GM21576 (cell line): ENCODE measurements around the gene CDK19.

ENCODE experiments used
- ATAC-seq: cut with Tn5 transposase; IDR thresholded peaks from one replicate; pipeline ENCODE4 v1.9.1; 2021; ENCODE audit warnings: mild to moderate bottlenecking, moderate library complexity; ENCODE audit not compliant: unreplicated experiment

Gene CDK19

DNA sequence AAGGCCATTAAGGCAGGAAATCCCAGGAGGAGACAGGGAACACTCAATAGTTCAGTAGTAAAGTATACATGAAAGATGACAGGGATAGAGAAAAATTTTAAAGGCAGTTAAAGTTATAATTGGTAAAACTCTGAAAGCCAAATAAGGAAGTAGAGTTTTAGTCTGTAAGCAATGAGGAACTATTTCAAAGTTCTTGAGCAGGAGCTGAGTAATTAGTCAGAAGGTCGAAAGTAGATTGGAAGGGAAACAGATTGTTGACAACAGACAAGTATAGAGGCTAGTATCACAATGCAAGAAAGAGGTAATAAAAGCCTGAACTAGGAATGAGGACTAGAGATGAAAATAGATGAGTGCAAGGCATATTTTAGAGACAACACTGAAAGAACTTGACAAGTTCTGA is 150.3 kb downstream of the CDK19 start:
- ATAC-seq: peak; percentile 72

DNA sequence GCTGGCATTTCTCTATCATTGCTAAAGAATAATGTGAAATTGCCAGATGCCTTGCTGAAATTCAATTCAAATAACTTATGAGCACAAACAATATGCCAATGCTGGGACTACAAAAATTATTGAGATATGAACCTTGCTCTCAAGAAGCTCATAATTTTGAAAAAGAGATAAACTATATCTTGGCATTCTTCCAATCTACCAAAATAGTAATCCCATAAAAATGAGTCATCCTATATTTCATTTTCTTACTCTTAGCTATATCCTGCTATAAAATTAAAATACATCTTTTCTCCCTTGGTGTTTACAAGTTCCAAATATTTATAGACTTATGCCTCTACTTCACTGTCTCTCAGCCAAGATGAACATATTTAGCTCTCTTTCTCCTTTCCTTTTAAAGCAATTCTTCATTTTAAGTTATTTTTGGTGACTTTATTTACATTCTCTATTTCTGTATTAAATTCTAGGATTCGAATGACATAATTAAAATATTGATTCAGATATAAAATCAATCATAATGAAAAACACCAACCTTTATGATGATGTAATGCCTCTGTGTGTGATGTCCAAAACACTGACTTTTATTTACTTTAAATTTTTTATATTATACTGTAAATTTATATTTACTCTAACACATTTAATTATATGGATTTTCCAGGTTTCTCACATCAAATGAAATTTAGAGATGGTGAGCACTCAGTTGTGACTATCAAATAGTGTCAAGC is 152.6 kb downstream of the CDK19 start:
- no peak for ATAC-seq

- ATAC-seq: no peak
Measured at GRCh38 chr6:110661414-110661813, 153.9 kb downstream of the CDK19 start.

DNA sequence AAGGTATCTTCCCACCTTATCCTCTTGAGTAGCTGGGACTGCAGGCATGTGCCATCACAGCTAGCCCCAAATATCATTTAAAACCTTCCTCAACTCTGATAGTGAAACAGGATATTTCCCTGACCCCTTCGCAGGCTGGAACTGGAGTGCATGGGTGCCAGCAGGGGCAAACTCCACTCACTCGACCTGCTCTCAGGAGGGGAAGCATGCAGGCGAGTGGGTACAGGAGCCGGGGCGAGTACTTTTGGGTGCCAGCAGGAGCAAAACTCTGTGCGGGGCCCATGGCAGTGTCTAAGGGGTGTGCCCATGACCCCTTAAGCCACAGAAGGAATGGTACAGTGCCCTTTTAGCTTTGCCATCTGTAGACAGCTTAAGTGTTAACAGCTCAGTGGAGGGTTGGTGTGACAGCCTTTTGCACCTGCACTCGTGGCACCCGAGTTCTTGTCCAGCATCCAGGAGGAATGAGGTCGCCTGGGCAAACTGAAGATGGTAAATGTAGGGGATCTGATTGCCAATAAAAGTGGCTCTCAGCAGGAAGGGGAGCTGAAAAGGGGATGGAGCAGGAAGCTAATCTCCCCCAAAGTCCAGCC is 155.1 kb downstream of the CDK19 start:
- no peak for ATAC-seq

DNA sequence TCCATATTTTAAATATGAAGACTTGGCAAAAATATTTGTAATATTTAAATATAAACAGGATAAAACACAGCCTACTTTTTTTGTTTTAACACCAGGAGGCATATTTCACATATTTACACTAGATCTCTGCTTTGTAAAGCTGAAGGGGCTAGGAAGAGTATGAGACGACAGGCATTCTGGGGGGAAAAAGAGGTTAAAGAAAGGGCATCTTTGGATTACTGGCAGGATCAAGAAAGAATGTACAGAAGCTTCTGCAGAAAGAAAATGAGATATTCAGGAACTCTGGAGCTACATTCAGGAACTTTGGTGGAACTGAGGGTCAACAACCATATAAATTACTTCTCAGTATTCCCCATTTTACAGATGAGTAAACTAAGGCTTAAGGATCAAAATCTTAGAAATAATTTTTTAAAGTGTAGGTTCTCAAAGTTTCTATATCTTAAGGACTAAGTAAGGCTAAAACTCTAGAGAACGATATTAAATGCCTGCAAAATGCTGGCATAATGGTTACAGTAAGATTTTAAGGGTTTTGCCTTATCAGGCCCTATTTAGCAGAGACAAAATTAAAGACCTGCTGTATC is 156.5 kb downstream of the CDK19 start:
- ATAC-seq: no peak

GRCh38 chr6:110656492-110656891 is 158.8 kb downstream of the CDK19 start:
- ATAC-seq: no peak

DNA sequence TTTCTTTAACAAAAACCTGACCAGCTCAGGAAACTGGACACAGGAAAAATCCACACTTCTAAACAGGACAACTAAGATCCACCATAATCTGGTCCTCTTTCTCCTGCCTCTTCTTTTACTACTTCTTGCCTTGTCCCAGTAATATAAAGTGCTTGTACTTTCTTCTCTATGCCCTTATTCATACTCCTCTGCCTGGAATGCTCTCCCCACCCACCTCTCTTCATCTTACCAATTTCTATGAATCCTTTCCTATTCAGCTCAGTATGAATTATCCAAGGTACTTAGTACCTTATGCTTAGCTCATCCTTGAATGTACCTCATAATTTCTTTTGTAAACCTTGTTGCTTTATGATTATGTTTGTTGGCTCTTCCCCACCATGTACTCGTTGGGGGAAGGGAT is 159.4 kb downstream of the CDK19 start:
- no peak for ATAC-seq

- ATAC-seq: no peak
Measured at GRCh38 chr6:110654096-110654820, 161.0 kb downstream of the CDK19 start.

GRCh38 chr6:110653381-110653780 is 161.9 kb downstream of the CDK19 start:
- no peak for ATAC-seq

GRCh38 chr6:110652520-110652919 is 162.7 kb downstream of the CDK19 start:
- no peak for ATAC-seq

GRCh38 chr6:110650755-110651154 is 164.5 kb downstream of the CDK19 start:
- no peak for ATAC-seq

- no peak for ATAC-seq
Measured at GRCh38 chr6:110649704-110650103, 165.6 kb downstream of the CDK19 start.

GRCh38 chr6:110646951-110647910 is 168.0 kb downstream of the CDK19 start:
- no peak for ATAC-seq

DNA sequence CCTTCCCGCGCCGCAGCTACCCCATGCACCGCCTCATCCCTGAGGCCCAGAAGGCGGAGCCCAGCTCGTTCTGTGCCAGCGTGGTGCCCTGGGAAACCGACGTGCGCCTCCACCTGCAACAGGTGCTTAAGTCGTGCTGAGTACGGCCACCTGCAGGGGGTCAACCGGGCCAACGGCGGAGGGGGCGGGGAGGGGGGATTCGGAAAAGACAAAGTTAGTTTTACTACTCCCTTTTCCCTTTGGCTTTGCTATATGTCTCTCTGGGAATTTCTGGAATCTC is 168.9 kb downstream of the CDK19 start:
- no peak for ATAC-seq

GRCh38 chr6:110645685-110646418 is 169.4 kb downstream of the CDK19 start:
- ATAC-seq: no peak

DNA sequence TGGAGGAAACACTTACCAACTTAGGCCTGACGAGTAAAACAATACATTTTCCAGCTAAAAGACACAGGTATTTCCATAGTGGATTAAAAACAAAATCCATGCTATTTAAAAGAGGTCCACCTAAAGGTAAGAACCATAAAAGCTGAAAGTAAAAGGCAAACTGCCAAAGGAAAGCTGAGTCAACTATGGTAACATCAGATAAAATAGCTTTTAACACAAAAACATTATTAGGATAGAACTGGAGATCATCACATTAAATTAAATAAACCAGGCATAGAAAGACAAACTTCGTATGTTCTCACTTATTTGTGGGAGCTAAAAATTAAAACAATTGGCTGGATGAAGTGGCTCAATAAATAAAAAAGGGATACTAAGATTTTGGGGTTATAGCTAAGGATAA is 172.1 kb downstream of the CDK19 start:
- ATAC-seq: no peak

GRCh38 chr6:110642711-110643110 is 172.6 kb downstream of the CDK19 start:
- no peak for ATAC-seq

DNA sequence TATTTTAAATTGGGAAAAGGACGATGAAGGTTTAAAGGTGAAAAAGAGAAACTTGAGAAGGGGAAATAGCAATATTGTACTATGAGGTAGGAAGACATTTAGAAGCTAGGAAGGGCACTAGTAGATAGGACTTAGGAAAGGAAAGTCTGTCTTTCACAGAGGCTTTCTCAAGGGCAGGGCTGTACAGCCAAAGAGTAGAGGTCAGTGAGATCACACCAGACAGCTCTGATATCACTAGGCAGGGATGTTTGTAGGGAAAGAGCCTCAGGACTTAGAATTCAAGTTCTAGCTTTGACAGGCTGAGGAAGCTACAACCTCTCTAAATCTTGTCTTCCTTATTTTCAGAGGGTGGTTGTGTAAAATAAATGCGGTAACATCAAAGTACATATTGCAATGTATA is 178.5 kb downstream of the CDK19 start:
- ATAC-seq: no peak

- ATAC-seq: no peak
Measured at GRCh38 chr6:110635096-110635495, 180.2 kb downstream of the CDK19 start.

- no peak for ATAC-seq
Measured at GRCh38 chr6:110633731-110634213, 181.5 kb downstream of the CDK19 start.
